H1 (cell line): ENCODE data around the gene PINK1. TPM values are rescaled to one million over a fixed set of nuclear protein-coding genes. Genes with fewer than 3 reads are reported as not detected.

Experiments
- CTCF ChIA-PET: fragments of 300-600 bp; sonication (Branson Sonifier 250); formaldehyde crosslinking; loops from one replicate; lab custom pipeline; 2021; ENCODE audit not compliant: partially characterized antibody; lab: Charles Lee
- POLR2A ChIA-PET: fragments of 300-600 bp; sonication (Branson Sonifier 250); formaldehyde crosslinking; loops from one replicate; lab custom pipeline; 2021; ENCODE audit warnings: inconsistent platforms; ENCODE audit not compliant: partially characterized antibody; lab: Charles Lee
- DNase-seq, 2 experiments: peaks; one replicate each; pipeline versions ENCODE4 v3.0.0 to v3.0.0-alpha.2; 2010 to 2022; ENCODE audit warnings: low spot score in 2 of 2, low read depth in 1 of 2, mixed read lengths in 1 of 2
- FAIRE-seq: peaks from 2 replicates; lab custom pipeline; 2011; peaks lifted over from hg19 to GRCh38; lab: Jason Lieb, UNC
- H2AFZ ChIP-seq: 2 replicates; pipeline ENCODE4 v1.8.1; 2012; ENCODE audit warnings: low read length, inconsistent platforms
- H2AK5ac ChIP-seq: 2 replicates; pipeline ENCODE4 v1.6.1; 2013; ENCODE audit warnings: low read depth, low read length
- H2BK120ac ChIP-seq: replicated peaks from 2 replicates; pipeline ENCODE3; 2013; ENCODE audit warnings: low read depth, low read length, inconsistent platforms
- H2BK12ac ChIP-seq: 2 replicates; pipeline ENCODE4 v1.6.1; 2013; ENCODE audit warnings: low read depth, low read length
- H2BK15ac ChIP-seq: 2 replicates; pipeline ENCODE4 v1.6.1; 2013; ENCODE audit warnings: low read length
- H2BK20ac ChIP-seq: 2 replicates; pipeline ENCODE4 v1.6.1; 2013; ENCODE audit warnings: low read length
- H2BK5ac ChIP-seq: 2 replicates; pipeline ENCODE4 v1.6.1; 2013; ENCODE audit warnings: low read depth, low read length
- H3K14ac ChIP-seq: 2 replicates; pipeline ENCODE4 v1.6.1; 2013; ENCODE audit warnings: inconsistent platforms; ENCODE audit not compliant: insufficient read length
- H3K18ac ChIP-seq: 2 replicates; pipeline ENCODE4 v1.6.1; 2013; ENCODE audit warnings: low read length; ENCODE audit errors: extremely low read depth
- H3K23ac ChIP-seq: 2 replicates; pipeline ENCODE4 v1.6.1; 2013; ENCODE audit warnings: inconsistent platforms; ENCODE audit not compliant: insufficient read length
- H3K23me2 ChIP-seq: 2 replicates; pipeline ENCODE4 v1.6.1; 2013; ENCODE audit warnings: low read depth, low read length
- H3K27ac ChIP-seq: 2 replicates; pipeline ENCODE4 v1.6.1; 2011; ENCODE audit warnings: low read depth, low read length, inconsistent platforms
- H3K27me3 ChIP-seq, 4 experiments: replicated peaks in 1 of 4; 1 replicate in 1 of 4; 2 replicates in 3 of 4; pipeline versions ENCODE4 v1.6.1 to v1.8.1; 2011 to 2013; ENCODE audit warnings: low read length in 3 of 4, mild to moderate bottlenecking in 3 of 4, inconsistent platforms in 2 of 4, mixed read lengths in 2 of 4, moderate library complexity in 1 of 4; ENCODE audit not compliant: control insufficient read depth in 3 of 4, insufficient read depth in 3 of 4; ENCODE audit errors: extremely low read depth in 1 of 4
- H3K36me3 ChIP-seq, 4 experiments: 2 replicates each; pipeline versions ENCODE4 v1.6.1 to v1.8.1; 2011 to 2013; ENCODE audit warnings: mild to moderate bottlenecking in 4 of 4, low read length in 3 of 4, moderate library complexity in 2 of 4, control low read depth in 1 of 4, inconsistent platforms in 1 of 4; ENCODE audit not compliant: insufficient read depth in 4 of 4, control insufficient read depth in 2 of 4
- H3K4ac ChIP-seq: replicated peaks from 2 replicates; pipeline ENCODE3; 2013; ENCODE audit warnings: low read length, low read depth, mixed read lengths, inconsistent platforms; ENCODE audit not compliant: insufficient read length
- H3K4me1 ChIP-seq, 4 experiments: replicated peaks in 1 of 4; 1 replicate in 1 of 4; 2 replicates in 3 of 4; pipeline versions ENCODE4 v1.6.1 to v1.8.1; 2011 to 2013; ENCODE audit warnings: low read length in 3 of 4, inconsistent platforms in 2 of 4, mixed read lengths in 1 of 4; ENCODE audit not compliant: insufficient read depth in 4 of 4, control insufficient read depth in 3 of 4
- H3K4me2 ChIP-seq, 2 experiments: 2 replicates each; pipeline versions ENCODE4 v1.6.1 to v1.8.1; 2011 to 2013; ENCODE audit warnings: low read depth in 2 of 2, low read length in 2 of 2, control low read depth in 1 of 2, inconsistent platforms in 1 of 2, mild to moderate bottlenecking in 1 of 2; ENCODE audit not compliant: insufficient read depth in 1 of 2
- H3K4me3 ChIP-seq, 4 experiments: fragments of 200-600, 300-600 bp in 1 of 4; sonication (generic), shearing (Covaris generic), sonication (Bioruptor Twin) in 1 of 4; 2 replicates each; pipeline versions ENCODE4 v1.5.1 to v1.8.1; 2011 to 2016; ENCODE audit warnings: low read length in 4 of 4, low read depth in 3 of 4, control low read depth in 2 of 4, inconsistent platforms in 2 of 4, mild to moderate bottlenecking in 2 of 4, mixed read lengths in 1 of 4, moderate library complexity in 1 of 4; ENCODE audit not compliant: insufficient read depth in 2 of 4; ENCODE audit errors: extremely low read depth in 1 of 4
- H3K56ac ChIP-seq: replicated peaks from 2 replicates; pipeline ENCODE3; 2013; ENCODE audit warnings: low read depth, mild to moderate bottlenecking, mixed read lengths, low read length, inconsistent platforms; ENCODE audit not compliant: insufficient read length
- H3K79me1 ChIP-seq: 2 replicates; pipeline ENCODE4 v1.6.1; 2013; ENCODE audit warnings: low read depth, low read length, control low read depth
- H3K79me2 ChIP-seq, 2 experiments: 2 replicates each; pipeline versions ENCODE4 v1.6.1 to v1.8.1; 2012 to 2013; ENCODE audit warnings: low read length in 2 of 2, mild to moderate bottlenecking in 2 of 2, inconsistent platforms in 1 of 2; ENCODE audit not compliant: insufficient read depth in 2 of 2, control insufficient read depth in 1 of 2
- H3K9ac ChIP-seq, 4 experiments: replicated peaks in 1 of 4; 1 replicate in 1 of 4; 2 replicates in 3 of 4; pipeline versions ENCODE4 v1.6.1 to v1.8.1; 2011 to 2013; ENCODE audit warnings: low read depth in 3 of 4, low read length in 3 of 4, control low read depth in 2 of 4, mild to moderate bottlenecking in 2 of 4, moderate library complexity in 2 of 4, inconsistent platforms in 1 of 4; ENCODE audit errors: extremely low read depth in 1 of 4
- H3K9me3 ChIP-seq, 2 experiments: 2 replicates each; pipeline versions ENCODE4 v1.6.1 to v1.8.1; 2012 to 2013; ENCODE audit warnings: mild to moderate bottlenecking in 2 of 2, moderate library complexity in 2 of 2, control low read depth in 1 of 2, inconsistent platforms in 1 of 2, low read depth in 1 of 2, low read length in 1 of 2, mixed read lengths in 1 of 2; ENCODE audit not compliant: insufficient read depth in 2 of 2
- H4K20me1 ChIP-seq, 2 experiments: replicated peaks in 1 of 2; 2 replicates each; pipeline versions ENCODE3 to v1.8.1; 2011 to 2013; ENCODE audit warnings: inconsistent platforms in 2 of 2, low read length in 2 of 2, mild to moderate bottlenecking in 1 of 2; ENCODE audit not compliant: insufficient read depth in 2 of 2, control insufficient read depth in 1 of 2
- H4K5ac ChIP-seq: 2 replicates; pipeline ENCODE4 v1.6.1; 2013; ENCODE audit warnings: low read length, low read depth, mixed read lengths, inconsistent platforms; ENCODE audit not compliant: insufficient read length
- H4K8ac ChIP-seq: 2 replicates; pipeline ENCODE4 v1.8.0; 2013; ENCODE audit warnings: mild to moderate bottlenecking, moderate library complexity, low read length, inconsistent platforms; ENCODE audit not compliant: insufficient read depth; ENCODE audit errors: extremely low read depth
- H4K91ac ChIP-seq: replicated peaks from 2 replicates; pipeline ENCODE3; 2013; ENCODE audit warnings: low read length, mixed read lengths, inconsistent platforms; ENCODE audit not compliant: insufficient read length
- ATF3 ChIP-seq: IDR thresholded peaks from 2 replicates; pipeline ENCODE4 v1.6.1; 2011; ENCODE audit warnings: low read depth, mild to moderate bottlenecking, low read length; ENCODE audit not compliant: insufficient read depth
- BRCA1 ChIP-seq: IDR thresholded peaks from 2 replicates; pipeline ENCODE4 v1.6.1; 2012; ENCODE audit warnings: low read depth, low read length, improper control_type of control experiment
- CHD2 ChIP-seq: IDR thresholded peaks from 2 replicates; pipeline ENCODE4 v1.6.1; 2012; ENCODE audit warnings: low read length, improper control_type of control experiment
- FOSL1 ChIP-seq: IDR thresholded peaks from 2 replicates; pipeline ENCODE4 v1.6.1; 2011; ENCODE audit warnings: mild to moderate bottlenecking, low read depth, low read length, moderate library complexity; ENCODE audit not compliant: insufficient read depth
- NANOG ChIP-seq: IDR thresholded peaks from 2 replicates; pipeline ENCODE4 v1.6.1; 2011; ENCODE audit warnings: low read length, low read depth, mild to moderate bottlenecking, inconsistent platforms; ENCODE audit not compliant: insufficient read depth, poor library complexity, severe bottlenecking
- RNF2 ChIP-seq: fragments of 200-900, 300-1000 bp; sonication (generic); IDR thresholded peaks from 2 replicates; pipeline ENCODE4 v1.7.1; 2016; ENCODE audit warnings: borderline replicate concordance, low read depth, mild to moderate bottlenecking, antibody characterized with exemption, low read length; ENCODE audit not compliant: poor library complexity, severe bottlenecking; ENCODE audit errors: missing control alignments
- SIN3A ChIP-seq, 2 experiments: IDR thresholded peaks in 1 of 2; conservative IDR thresholded peaks in 1 of 2; 2 replicates each; pipeline ENCODE4 v1.6.1; 2011 to 2012; ENCODE audit warnings: low read length in 2 of 2, improper control_type of control experiment in 1 of 2, low read depth in 1 of 2, mild to moderate bottlenecking in 1 of 2
- SP2 ChIP-seq: IDR thresholded peaks from 2 replicates; pipeline ENCODE4 v1.6.1; 2012; ENCODE audit warnings: mild to moderate bottlenecking, low read length, inconsistent platforms
- SRF ChIP-seq: IDR thresholded peaks from 2 replicates; pipeline ENCODE4 v1.6.1; 2011; ENCODE audit warnings: mild to moderate bottlenecking, low read depth, low read length, moderate library complexity
- TAF7 ChIP-seq: optimal IDR thresholded peaks from 2 replicates; pipeline ENCODE3; 2011; ENCODE audit warnings: low read depth, mild to moderate bottlenecking, inconsistent platforms, low read length, moderate library complexity, borderline replicate concordance
- TBP ChIP-seq: IDR thresholded peaks from 2 replicates; pipeline ENCODE4 v1.6.1; 2011; ENCODE audit warnings: low read depth, low read length, improper control_type of control experiment
- YY1 ChIP-seq: IDR thresholded peaks from 2 replicates; pipeline ENCODE4 v1.6.1; 2011; ENCODE audit warnings: low read depth, mild to moderate bottlenecking, low read length
- ZNF274 ChIP-seq: IDR thresholded peaks from 2 replicates; pipeline ENCODE4 v1.7.0; 2012; ENCODE audit warnings: low read length, borderline replicate concordance; ENCODE audit errors: extremely low read depth
- WGBS, 2 experiments: shearing (Covaris generic) in 1 of 2; methylation state at CpG; one replicate each; pipeline versions ENCODE4 v1.1.6 to v1.1.7; 2013 to 2015; ENCODE audit warnings: low lambda C conversion rate in 2 of 2, mixed read lengths in 2 of 2, inconsistent platforms in 1 of 2, low coverage in 1 of 2, missing lambda C conversion rate in 1 of 2; ENCODE audit not compliant: insufficient replicate concordance in 2 of 2, insufficient coverage in 1 of 2, insufficient read length in 1 of 2; ENCODE audit errors: extremely low coverage in 1 of 2, missing lambda C conversion rate in 1 of 2; 5-methylcytosine and 5-hydroxymethylcytosine counted together
- polyA plus RNA-seq, 7 experiments: library from polyadenylated mRNA; depleted of rRNA in 3 of 7; stranded (reverse) in 5 of 7; unstranded in 2 of 7; fragments of >200 nt in 5 of 7; fragments of 200-250 nt in 2 of 7; gene quantifications; 1 replicate in 5 of 7; 2 replicates in 1 of 7; 4 replicates in 1 of 7; pipeline versions ENCODE4 v1.2.1 to v1.2.3, GENCODE V29; 2011 to 2013; ENCODE audit warnings: missing spikeins in 2 of 7, mixed read lengths in 2 of 7
- total RNA-seq: library from RNA; stranded (reverse); fragmentation: NEBNext Ultra II Directional; extraction: Animal tissue kit (Norgen Biotek cat#: 25700); gene quantifications from 2 replicates; pipeline ENCODE4 v1.2.1, GENCODE V29; 2021

The PINK1 gene
- total and polyA plus RNA-seq, 2 of the 8 experiments (the other 6 are each of a cell fraction or from before 2014, with no cell fraction given): 16.1 to 19.3 TPM

- Histone ChIP-seq H3K9me3 (no peaks in the 10 kb centered on the region), H3K27me3 (no peaks in the 10 kb centered on the region), H2BK20ac (no peak overlapping the region), H3K14ac (no peak overlapping the region), H3K27ac (no peak overlapping the region), H2BK5ac (no peak overlapping the region), H4K20me1 (no peaks in the 10 kb centered on the region), H3K9ac (no peak overlapping the region), H3K4ac (no peak overlapping the region), H3K79me1 (no peaks in the 10 kb centered on the region), H2AFZ (no peak overlapping the region), H4K91ac (no peak overlapping the region), H3K79me2 (no peaks in the 10 kb centered on the region), H2BK120ac (no peak overlapping the region), H3K23ac (no peak overlapping the region), H2BK15ac (no peak overlapping the region), H3K36me3 (no peaks in the 10 kb centered on the region), H3K4me2 (no peak overlapping the region), H3K4me1 (peaks cover 0 to 3% (median 2%) of the 10 kb centered on the region in 4 experiments; a peak in 2 of 7 replicates), H4K5ac (no peak overlapping the region), H3K23me2 (no peaks in the 10 kb centered on the region), H3K4me3 (no peak overlapping the region), H3K56ac (no peak overlapping the region), H3K18ac (no peak overlapping the region), H4K8ac (no peak overlapping the region), H2BK12ac (0 out of 2 replicates have a peak overlapping the region, but pooled peaks have one; percentile 43), H2AK5ac (no peak overlapping the region)
- POLR2A ChIA-PET: no interaction called here
- DNase-seq (no peak), FAIRE-seq (no peak)
- WGBS, 2 experiments: 87% methylated on average over 7 of the region's 7 CpGs; no CpG with 5 or more reads in 1 of the 2 experiments
- CTCF ChIA-PET: interaction anchor here (1.0 kb wide), 1 partner anchor 29 kb away, joined by 3 read pairs; no protein-coding TSS in a partner anchor
- TF ChIP-seq YY1 (no peak), TAF7 (no peak), SRF (no peak), ZNF274 (no peak), FOSL1 (no peak), CHD2 (no peak), BRCA1 (no peak), NANOG (no peak), RNF2 (no peak), SIN3A (conservative IDR thresholded peaks at IDR 0.05 in 1 of 2, IDR thresholded peaks at IDR 0.05 in 1 of 2; ENCODE audit: low read depth in 1 of 2, low read length in 2 of 2) (no peak), ATF3 (no peak), TBP (no peak), SP2 (no peak)
Measured at GRCh38 chr1:20604678-20605077, 28.6 kb upstream of the PINK1 start.
